Islet of Langerhans (tissue), 1 donor: ENCODE results near the gene POLR3H.

ENCODE experiments used
- FAIRE-seq: peaks from one replicate; lab custom pipeline; 2011; peaks lifted over from hg19 to GRCh38; lab: Jason Lieb, UNC

POLR3H gene

GRCh38 chr22:41534219-41534618 is 10.1 kb downstream of the POLR3H start:
- FAIRE-seq: no peak

DNA sequence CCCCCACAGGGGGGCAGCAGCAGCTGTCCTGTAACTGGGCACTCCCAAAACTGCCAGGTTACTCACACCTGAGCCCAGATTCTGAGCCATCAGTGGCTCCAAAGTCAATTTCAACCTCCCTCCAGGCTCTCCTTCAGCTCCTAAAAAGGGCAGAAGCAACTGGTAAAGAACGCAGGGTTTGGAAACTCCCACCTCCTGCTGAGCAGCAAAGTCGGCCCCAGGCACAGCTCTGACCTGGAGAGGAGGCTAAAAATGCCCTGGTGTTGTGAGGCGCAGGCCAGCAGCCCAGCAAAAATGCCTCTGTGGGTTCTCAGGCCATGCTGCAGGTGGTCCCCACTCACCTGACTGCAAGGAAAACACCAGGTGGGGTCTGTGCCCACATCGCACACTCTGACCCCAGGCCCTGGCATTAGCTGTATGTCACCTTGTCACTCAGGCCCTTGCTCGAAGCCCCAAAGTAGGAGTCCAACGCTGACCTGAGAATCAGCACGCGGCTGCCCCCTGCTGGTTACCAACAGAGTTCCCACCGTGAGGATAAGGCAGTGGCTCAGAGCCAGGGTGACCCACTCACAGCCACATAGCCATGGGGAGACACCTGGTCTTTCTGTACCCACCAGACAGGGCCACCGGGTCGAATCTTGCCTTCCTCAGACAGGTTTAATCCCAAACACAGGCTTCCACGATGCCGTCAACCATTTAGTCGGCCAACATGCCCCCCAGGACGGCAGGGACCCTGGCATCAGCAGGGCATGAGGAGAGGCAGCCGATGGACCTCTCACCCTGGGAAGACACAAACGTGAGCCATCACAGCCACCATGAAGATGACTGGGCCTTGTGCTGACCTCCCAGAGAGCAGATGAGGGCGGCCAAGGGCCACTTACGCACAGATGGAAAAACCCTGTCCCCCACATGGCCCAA is 11.1 kb downstream of the POLR3H start:
- FAIRE-seq: no peak

DNA sequence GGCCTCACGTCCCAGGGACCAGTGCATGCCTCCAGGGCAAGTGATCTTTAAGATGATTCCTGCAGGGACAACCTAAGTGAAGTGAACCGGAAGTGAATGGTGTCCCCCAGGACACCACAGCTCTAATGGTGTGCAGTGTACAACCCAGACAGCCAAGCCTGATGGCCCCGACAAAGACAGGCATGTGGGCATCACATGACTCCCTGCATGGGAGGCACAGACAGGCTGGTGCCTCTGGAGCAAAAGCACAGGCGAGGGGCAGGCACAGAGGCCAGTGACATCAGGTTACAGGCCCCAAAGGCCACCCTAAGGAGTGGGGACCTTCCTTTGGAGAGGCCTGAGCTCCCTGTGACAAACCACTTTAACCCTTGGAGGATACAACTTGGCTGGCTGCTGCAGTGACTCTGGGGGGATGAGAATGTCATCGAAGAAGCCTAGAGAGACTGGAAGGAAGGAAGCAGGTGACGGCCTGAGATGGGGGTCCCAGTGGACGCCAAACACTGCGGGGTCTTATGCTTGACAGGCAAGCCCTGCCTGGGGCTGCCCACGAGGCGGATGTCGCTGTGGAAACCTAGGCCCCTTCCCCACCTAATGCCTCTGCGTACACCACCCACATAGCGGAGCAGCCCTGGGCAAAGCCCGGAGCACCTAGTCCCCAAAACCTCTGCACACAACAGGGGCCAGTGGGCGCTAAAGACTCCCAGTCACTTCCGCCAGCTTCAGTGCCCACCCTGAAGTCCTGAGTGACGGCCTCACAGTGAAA is 12.4 kb downstream of the POLR3H start:
- no peak for FAIRE-seq

GRCh38 chr22:41530890-41531714 is 13.2 kb downstream of the POLR3H start:
- FAIRE-seq: no peak

- no peak for FAIRE-seq
These were observed 15.2 kb downstream of the POLR3H start for GRCh38 chr22:41528938-41529561.

GRCh38 chr22:41528132-41528766 is 16.0 kb downstream of the POLR3H start:
- no peak for FAIRE-seq

GRCh38 chr22:41526830-41527799 is 17.2 kb downstream of the POLR3H start:
- FAIRE-seq: no peak

- no peak for FAIRE-seq
These were observed 17.9 kb downstream of the POLR3H start for GRCh38 chr22:41526226-41526829.

DNA sequence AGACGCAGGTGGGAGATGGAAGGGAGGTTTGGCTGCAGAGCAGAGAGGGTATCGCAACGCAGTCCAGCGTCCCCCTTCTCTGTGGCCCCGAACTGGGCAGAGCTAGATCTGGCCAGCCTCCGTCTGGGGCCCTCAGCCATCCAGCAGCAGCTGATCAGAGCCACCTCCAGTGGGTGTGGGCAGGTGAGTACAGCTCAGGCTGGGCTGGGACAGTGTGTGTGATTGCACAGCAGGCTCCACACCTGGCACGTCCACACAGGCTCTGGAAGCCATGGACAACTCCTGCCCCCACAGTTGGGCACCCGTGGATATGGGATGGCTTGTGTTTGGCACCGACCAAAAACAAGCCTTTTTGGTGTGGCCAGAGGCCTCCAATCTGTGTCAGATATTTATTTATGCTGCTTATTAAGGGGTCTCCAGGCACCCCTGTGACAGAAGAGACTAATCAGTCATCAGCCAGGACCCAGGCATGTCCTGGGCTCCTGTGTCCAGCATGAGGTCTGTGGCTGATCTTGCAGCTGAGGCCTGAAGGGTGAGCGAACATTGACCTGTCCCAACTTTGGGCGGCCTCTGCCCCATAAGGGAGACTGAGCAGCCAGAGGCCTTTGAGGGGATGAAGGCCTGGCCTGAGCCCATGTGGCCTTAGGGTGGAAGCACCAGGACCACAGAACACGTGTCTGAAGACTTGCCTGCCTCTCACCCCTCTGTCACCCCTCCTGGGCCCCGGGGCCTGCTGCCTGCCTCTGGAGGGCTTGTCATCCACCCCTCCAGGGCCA is 18.6 kb downstream of the POLR3H start:
- no peak for FAIRE-seq

- no peak for FAIRE-seq
These were observed 19.3 kb downstream of the POLR3H start for GRCh38 chr22:41524809-41525449.

- no peak for FAIRE-seq
These were observed 20.0 kb downstream of the POLR3H start for GRCh38 chr22:41524251-41524661.

DNA sequence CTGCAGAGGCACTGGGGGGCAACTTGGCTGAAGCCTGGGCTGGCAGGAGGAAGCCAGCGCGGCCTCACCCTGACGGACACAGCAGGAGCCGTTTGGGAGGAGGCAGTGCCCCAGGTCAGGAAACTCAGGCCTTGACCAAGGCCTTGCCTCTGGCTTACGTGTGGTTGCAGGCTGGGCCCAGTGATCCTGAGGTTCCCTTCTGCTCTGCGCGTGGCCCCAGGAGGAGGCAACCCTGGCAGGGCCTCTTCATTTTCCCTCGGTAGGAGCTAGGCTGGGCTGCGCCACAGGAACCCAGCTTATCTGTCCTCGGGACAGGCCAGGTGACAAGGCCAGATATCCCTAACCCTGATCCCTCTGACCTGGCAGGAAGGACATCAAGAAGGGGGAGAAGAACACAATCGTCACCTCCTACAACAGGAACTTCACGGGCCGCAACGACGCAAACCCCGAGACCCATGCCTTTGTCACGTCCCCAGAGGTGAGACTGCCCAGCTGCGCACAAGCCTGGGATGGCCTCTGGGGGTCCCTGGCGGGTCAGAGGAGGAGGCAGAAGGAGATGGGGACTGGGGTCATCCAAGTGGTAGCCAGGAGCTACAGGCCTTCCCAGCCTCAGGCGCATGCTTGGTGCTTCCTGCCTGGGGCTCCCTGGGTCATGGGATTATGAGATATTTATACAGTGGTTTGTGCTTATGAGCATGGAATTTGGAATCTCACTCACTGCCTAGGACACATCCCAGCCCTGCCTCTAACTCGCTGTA is 20.6 kb downstream of the POLR3H start:
- no peak for FAIRE-seq

DNA sequence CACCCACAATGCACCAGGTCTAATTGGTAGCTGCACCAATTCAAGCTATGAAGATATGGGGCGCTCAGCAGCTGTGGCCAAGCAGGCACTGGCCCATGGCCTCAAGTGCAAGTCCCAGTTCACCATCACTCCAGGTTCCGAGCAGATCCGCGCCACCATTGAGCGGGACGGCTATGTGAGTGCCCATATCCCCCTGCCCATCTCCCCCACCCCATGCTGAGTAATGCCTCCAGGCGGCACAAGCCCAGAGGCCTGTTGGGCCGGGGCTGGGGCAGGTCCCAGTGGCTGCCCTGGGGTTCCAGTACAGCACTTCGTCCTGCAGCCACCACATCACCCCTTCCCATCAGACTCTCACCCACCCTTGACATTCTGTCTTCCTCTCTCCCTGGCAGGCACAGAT is 21.5 kb downstream of the POLR3H start:
- FAIRE-seq: no peak

- FAIRE-seq: no peak
These were observed 23.1 kb downstream of the POLR3H start for GRCh38 chr22:41521126-41521525.

- no peak for FAIRE-seq
These were observed 26.3 kb downstream of the POLR3H start for GRCh38 chr22:41518048-41518347.

- FAIRE-seq: peak; percentile 30
These were observed 26.9 kb downstream of the POLR3H start for GRCh38 chr22:41517172-41518047.

DNA sequence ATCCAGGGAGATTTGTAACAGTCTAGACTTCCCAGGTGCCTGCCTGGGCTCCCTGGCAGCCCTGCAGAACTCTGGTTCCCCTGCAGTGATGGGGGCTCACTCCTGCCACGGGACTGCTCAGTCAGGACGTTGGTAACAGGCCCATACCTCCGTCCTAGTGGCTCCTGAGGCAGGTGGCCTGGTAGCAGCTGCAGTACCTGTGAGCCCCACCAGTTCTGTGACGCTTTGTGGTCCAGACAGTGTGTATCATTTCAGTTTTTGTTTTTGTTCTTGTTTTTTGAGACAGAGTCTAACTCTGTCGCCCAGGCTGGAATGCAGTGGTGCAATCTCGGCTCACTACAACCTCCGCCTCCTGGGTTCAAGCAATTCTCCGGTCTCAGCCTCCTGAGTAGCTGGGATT is 27.8 kb downstream of the POLR3H start:
- FAIRE-seq: no peak
